Esophagus (tissue), 2 donors: ENCODE results near the gene CD38. TPM values are rescaled to one million over a fixed set of nuclear protein-coding genes. Genes with fewer than 3 reads are reported as not detected.

Source experiments
- H3K27ac ChIP-seq, 2 donors: one replicate each; pipeline ENCODE4 v1.5.1; 2013; ENCODE audit warnings: low read depth in 2 of 2, mild to moderate bottlenecking in 2 of 2, inconsistent platforms in 1 of 2, low read length in 1 of 2, moderate library complexity in 1 of 2
- H3K27me3 ChIP-seq, 2 donors: one replicate each; pipeline ENCODE4 v1.6.1; 2013; ENCODE audit warnings: low read length in 2 of 2, control low read depth in 1 of 2, mild to moderate bottlenecking in 1 of 2; ENCODE audit not compliant: insufficient read depth in 2 of 2, control insufficient read depth in 1 of 2
- H3K36me3 ChIP-seq, 2 donors: one replicate each; pipeline ENCODE4 v1.6.1; 2013; ENCODE audit warnings: low read length in 1 of 2; ENCODE audit not compliant: control insufficient read depth in 2 of 2, insufficient read depth in 2 of 2
- H3K4me1 ChIP-seq, 2 donors: one replicate each; pipeline ENCODE4 v1.6.1; 2013; ENCODE audit warnings: low read length in 1 of 2; ENCODE audit not compliant: control insufficient read depth in 2 of 2, insufficient read depth in 2 of 2
- H3K4me3 ChIP-seq, 2 donors: one replicate each; pipeline ENCODE4 v1.5.1; 2013; ENCODE audit warnings: low read length in 2 of 2, mild to moderate bottlenecking in 2 of 2, low read depth in 1 of 2, moderate library complexity in 1 of 2
- H3K9me3 ChIP-seq, 2 donors: one replicate each; pipeline ENCODE4 v1.6.1; 2013; ENCODE audit warnings: mild to moderate bottlenecking in 2 of 2, low read depth in 1 of 2, low read length in 1 of 2, moderate library complexity in 1 of 2; ENCODE audit not compliant: control insufficient read depth in 2 of 2, insufficient read depth in 1 of 2
- WGBS, 2 donors: extraction: QIAGEN DNeasy Blood & Tissue Kit; methylation state at CpG; one replicate each; pipeline ENCODE4 v1.1.7; 2013; 5-methylcytosine and 5-hydroxymethylcytosine counted together
- polyA plus RNA-seq, 2 donors: library from polyadenylated mRNA; stranded (reverse); fragments of 200-250 nt; gene quantifications; one replicate each; pipeline ENCODE4 v1.2.3, GENCODE V29; 2013
- donor health status: healthy with polysubstance abuse.
- donor health status: Bipolar disorder and iron deficiency.

The CD38 gene
- polyA plus RNA-seq, 2 donors, result 0.72 to 1.2 TPM

- Histone ChIP-seq H3K27me3 (no peaks in the 10 kb centered on the region), H3K36me3 (no peaks in the 10 kb centered on the region), H3K9me3 (peaks cover 0 to 2% of the 10 kb centered on the region in 2 donors), H3K4me1 (no peaks in the 10 kb centered on the region), H3K27ac (no peak overlapping the region), H3K4me3 (no peak overlapping the region)
- 39 to 40% methylated on average over 1 of the region's 1 CpG for WGBS, 2 donors
These were observed 35.5 kb upstream of the CD38 start for GRCh38 chr4:15742637-15743036.

- no peaks in the 10 kb centered on the region for H3K36me3 ChIP-seq
- no peak overlapping the region for H3K4me3 ChIP-seq
- WGBS, 2 donors, result 48 to 57% methylated on average over 5 of the region's 5 CpGs
- H3K9me3 ChIP-seq, result peaks cover 0 to 2% of the 10 kb centered on the region in 2 donors
- no peaks in the 10 kb centered on the region for H3K4me1 ChIP-seq
- no peaks in the 10 kb centered on the region for H3K27me3 ChIP-seq
- no peak overlapping the region for H3K27ac ChIP-seq
These were observed 34.0 kb upstream of the CD38 start for GRCh38 chr4:15744016-15744545.

- H3K36me3 ChIP-seq, result no peaks in the 10 kb centered on the region
- no peak overlapping the region for H3K4me3 ChIP-seq
- H3K9me3 ChIP-seq, result peaks cover 0 to 2% of the 10 kb centered on the region in 2 donors
- H3K27me3 ChIP-seq, result no peaks in the 10 kb centered on the region
- no peaks in the 10 kb centered on the region for H3K4me1 ChIP-seq
- WGBS, 2 donors, result 95 to 96% methylated on average over 1 of the region's 1 CpG
- H3K27ac ChIP-seq, result no peak overlapping the region
These were observed 32.0 kb upstream of the CD38 start for GRCh38 chr4:15746110-15746509.

GRCh38 chr4:15749001-15749400 lies 29.1 kb upstream of the CD38 start:
- H3K4me1 ChIP-seq, result no peaks in the 10 kb centered on the region
- WGBS, 2 donors, result 66 to 69% methylated on average over 6 of the region's 6 CpGs
- H3K4me3 ChIP-seq, result no peak overlapping the region
- no peaks in the 10 kb centered on the region for H3K9me3 ChIP-seq
- H3K36me3 ChIP-seq, result no peaks in the 10 kb centered on the region
- H3K27me3 ChIP-seq, result no peaks in the 10 kb centered on the region
- H3K27ac ChIP-seq, result no peak overlapping the region

DNA sequence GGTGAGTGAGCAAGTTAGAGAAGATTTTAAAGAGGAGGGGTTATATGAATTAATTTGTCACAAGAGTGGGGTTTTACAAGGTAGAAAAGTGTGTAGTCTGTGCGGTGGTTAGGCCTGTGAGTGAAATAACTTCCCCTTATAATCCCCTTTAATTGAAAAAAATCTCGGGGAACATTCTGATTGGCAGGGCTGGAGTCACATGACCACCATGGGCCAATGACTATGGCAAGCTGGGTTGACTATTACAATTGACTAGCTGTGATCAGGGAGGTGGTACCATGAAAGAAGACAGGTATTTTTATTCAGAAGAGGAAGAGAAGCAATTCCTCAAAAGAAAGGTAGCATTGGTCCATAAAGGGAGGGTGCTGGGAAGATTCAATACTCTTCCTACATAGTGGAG lies 27.0 kb upstream of the CD38 start:
- no peak overlapping the region for H3K27ac ChIP-seq
- H3K4me3 ChIP-seq, result no peak overlapping the region
- WGBS, 2 donors, result 95 to 97% methylated on average over 2 of the region's 2 CpGs
- H3K4me1 ChIP-seq, result no peaks in the 10 kb centered on the region
- no peaks in the 10 kb centered on the region for H3K9me3 ChIP-seq
- H3K27me3 ChIP-seq, result no peaks in the 10 kb centered on the region
- no peaks in the 10 kb centered on the region for H3K36me3 ChIP-seq

DNA sequence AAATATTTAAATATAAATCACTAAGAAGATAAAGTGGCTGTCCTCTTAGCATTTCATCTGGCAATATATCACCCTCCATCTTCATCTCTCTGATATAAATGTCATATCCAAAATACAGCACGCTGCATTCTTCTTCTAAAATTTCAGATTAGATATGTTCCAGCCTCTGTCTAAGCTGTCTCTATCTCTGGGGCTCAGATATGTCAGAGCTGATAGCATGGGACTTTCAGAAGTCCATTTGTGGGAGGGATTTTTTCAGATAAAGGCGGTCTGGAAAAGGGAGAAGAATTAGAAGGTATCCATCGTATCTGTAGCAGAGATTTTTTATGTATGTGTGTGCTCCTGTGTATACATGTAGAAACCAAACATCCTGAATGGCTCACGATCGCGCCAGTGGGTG lies 25.0 kb upstream of the CD38 start:
- 90 to 91% methylated on average over 6 of the region's 6 CpGs for WGBS, 2 donors
- Histone ChIP-seq H3K9me3 (no peaks in the 10 kb centered on the region), H3K4me1 (no peaks in the 10 kb centered on the region), H3K4me3 (no peak overlapping the region), H3K27ac (no peak overlapping the region), H3K36me3 (no peaks in the 10 kb centered on the region), H3K27me3 (no peaks in the 10 kb centered on the region)

- Histone ChIP-seq H3K27ac (no peak overlapping the region), H3K9me3 (no peaks in the 10 kb centered on the region), H3K4me1 (no peaks in the 10 kb centered on the region), H3K36me3 (no peaks in the 10 kb centered on the region), H3K4me3 (no peak overlapping the region), H3K27me3 (no peaks in the 10 kb centered on the region)
- 50 to 61% methylated on average over 4 of the region's 4 CpGs for WGBS, 2 donors
These were observed 24.3 kb upstream of the CD38 start for GRCh38 chr4:15753786-15754185.

DNA sequence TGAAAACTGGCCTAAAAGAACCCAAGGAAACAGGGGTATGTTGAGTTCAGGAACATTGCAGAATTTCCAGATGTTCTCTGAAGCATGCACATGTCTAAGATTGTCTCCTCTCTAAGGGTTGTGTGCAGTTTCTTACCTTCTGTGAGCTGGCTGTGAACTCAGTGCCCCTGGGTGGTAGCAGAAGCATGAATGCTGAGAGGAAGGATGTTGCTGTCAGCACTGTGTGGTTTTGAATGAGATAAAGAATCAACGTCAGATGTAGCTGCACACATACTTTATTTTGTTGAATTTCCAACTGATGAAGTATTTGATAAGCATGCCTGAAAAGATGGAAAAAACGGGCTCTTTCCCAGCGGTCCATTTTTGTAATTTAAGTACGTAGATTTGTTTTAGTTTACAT lies 23.8 kb upstream of the CD38 start:
- H3K9me3 ChIP-seq, result no peaks in the 10 kb centered on the region
- H3K4me3 ChIP-seq, result no peak overlapping the region
- H3K36me3 ChIP-seq, result no peaks in the 10 kb centered on the region
- no peaks in the 10 kb centered on the region for H3K4me1 ChIP-seq
- 56 to 68% methylated on average over 4 of the region's 4 CpGs for WGBS, 2 donors
- no peaks in the 10 kb centered on the region for H3K27me3 ChIP-seq
- no peak overlapping the region for H3K27ac ChIP-seq

GRCh38 chr4:15755321-15756155 lies 22.6 kb upstream of the CD38 start:
- Histone ChIP-seq H3K4me1 (no peaks in the 10 kb centered on the region), H3K4me3 (no peak overlapping the region), H3K27ac (no peak overlapping the region), H3K27me3 (no peaks in the 10 kb centered on the region), H3K36me3 (no peaks in the 10 kb centered on the region), H3K9me3 (no peaks in the 10 kb centered on the region)
- 67 to 70% methylated on average over 4 of the region's 4 CpGs for WGBS, 2 donors

DNA sequence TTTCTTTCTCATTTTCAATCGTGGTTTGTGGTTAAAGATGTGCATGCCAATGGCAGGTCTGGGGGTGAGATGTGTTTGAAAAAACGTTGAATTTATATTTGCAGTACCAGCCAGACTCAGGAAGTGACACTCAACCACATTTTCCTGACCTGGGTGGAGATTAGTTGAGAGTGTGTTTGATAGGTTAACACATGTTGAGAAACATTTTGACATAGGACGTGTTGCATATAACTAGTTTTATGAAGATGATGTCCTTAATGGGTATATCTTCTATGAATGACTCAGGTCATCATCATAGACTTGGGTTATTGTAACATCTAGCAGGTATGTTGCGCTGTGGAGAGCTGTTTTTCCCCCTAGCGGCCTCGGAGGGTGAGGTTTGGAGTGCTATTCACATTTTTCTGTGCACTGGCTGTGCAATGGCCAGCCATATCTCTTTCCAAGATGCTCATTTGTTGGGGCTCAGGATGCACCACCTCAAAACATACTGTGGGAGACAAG lies 21.7 kb upstream of the CD38 start:
- Histone ChIP-seq H3K9me3 (no peaks in the 10 kb centered on the region), H3K36me3 (no peaks in the 10 kb centered on the region), H3K4me3 (no peak overlapping the region), H3K4me1 (no peaks in the 10 kb centered on the region), H3K27me3 (no peaks in the 10 kb centered on the region), H3K27ac (no peak overlapping the region)
- 51 to 61% methylated on average over 6 of the region's 6 CpGs for WGBS, 2 donors
